ENCODE data around the gene HGFAC.

HGFAC gene

DNA sequence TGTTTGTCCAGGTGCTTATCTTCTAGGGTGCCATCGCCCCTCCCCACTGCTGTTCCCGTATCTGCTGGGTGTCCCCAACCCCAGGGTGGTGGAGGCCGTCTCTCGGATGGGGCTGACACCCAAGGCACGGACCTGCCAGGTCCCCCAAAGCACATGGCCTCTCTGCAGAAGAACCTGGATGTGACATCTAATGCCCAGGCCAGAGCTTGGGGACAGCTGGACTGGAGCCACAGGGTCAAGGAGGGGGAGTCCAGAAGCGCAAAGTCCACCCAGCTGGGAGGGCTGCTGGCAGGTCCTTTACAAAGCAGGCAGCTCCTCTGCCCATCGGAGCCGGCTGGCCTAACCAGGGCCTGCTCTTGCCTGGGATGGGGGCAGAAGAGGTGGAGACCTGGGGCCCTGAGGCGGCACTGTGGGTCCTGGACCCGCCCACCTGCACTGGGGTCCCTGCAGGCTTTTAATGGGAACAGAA, 20.6 kb downstream of the HGFAC start:
- TF ChIP-seq, protein P1, sequence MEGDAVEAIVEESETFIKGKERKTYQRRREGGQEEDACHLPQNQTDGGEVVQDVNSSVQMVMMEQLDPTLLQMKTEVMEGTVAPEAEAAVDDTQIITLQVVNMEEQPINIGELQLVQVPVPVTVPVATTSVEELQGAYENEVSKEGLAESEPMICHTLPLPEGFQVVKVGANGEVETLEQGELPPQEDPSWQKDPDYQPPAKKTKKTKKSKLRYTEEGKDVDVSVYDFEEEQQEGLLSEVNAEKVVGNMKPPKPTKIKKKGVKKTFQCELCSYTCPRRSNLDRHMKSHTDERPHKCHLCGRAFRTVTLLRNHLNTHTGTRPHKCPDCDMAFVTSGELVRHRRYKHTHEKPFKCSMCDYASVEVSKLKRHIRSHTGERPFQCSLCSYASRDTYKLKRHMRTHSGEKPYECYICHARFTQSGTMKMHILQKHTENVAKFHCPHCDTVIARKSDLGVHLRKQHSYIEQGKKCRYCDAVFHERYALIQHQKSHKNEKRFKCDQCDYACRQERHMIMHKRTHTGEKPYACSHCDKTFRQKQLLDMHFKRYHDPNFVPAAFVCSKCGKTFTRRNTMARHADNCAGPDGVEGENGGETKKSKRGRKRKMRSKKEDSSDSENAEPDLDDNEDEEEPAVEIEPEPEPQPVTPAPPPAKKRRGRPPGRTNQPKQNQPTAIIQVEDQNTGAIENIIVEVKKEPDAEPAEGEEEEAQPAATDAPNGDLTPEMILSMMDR (IDR thresholded peaks at IDR 0.05; ENCODE audit: control insufficient read depth, insufficient read depth, low read depth, low read length, missing control alignments) = no peak
- DNase-seq (ENCODE audit: low read depth) = no peak
- no peak overlapping the region for H3K4me3 ChIP-seq (ENCODE audit: control insufficient read depth, low read depth, low read length)

DNA sequence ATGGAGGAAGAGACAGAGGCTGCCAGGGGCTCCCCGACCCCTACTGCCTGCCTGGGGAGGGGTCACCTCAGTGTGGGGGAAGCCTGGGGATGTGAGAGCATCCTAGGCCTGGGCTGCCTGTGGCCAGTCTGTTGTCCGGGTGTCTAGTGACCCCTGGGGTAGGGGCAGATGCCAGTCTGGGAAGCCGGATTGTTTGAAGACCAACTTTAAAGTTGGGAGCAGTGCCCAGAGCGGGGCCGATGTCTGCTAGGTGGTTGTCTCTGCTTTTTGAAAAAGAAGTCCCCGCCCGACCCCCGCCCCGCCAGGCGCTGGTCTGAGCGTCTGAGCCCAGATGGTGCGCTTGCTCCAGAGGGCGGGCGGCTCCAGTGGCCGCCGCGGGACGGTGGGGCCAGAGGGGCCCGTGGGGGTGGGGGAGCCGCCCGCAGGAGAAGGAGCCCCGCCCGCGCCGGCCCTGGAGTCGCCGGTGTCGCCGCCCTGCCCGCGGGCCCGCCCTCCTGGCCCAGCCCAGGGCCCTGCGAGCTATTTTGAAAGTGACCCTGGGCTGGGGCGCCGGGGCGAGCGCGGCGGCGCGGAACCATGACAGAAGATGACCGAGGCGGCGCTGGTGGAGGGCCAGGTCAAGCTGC, 21.1 kb downstream of the HGFAC start, which contains the start of gene DOK7:
Gene DOK7 (plus strand): TSS at position 517 of the 626 bp plus-strand sequence. CDS start 70 bp downstream, at position 587.
- H3K4me3 ChIP-seq (ENCODE audit: control insufficient read depth, low read depth, low read length) = peak within 1 kb of the TSS; percentile 28
- TF ChIP-seq, protein P1 (IDR thresholded peaks at IDR 0.05; ENCODE audit: control insufficient read depth, insufficient read depth, low read depth, low read length, missing control alignments) = no peak
- DNase-seq (ENCODE audit: low read depth) = no peak

- TF ChIP-seq, protein P1 (IDR thresholded peaks at IDR 0.05; ENCODE audit: control insufficient read depth, insufficient read depth, low read depth, low read length, missing control alignments) = no peak
- no peak overlapping the region for H3K4me3 ChIP-seq (ENCODE audit: control insufficient read depth, low read depth, low read length)
- DNase-seq (ENCODE audit: low read depth) = no peak
These were observed 22.0 kb downstream of the HGFAC start for GRCh38 chr4:3463556-3464348.

- DNase-seq (ENCODE audit: low read depth) = no peak
- H3K4me3 ChIP-seq (ENCODE audit: control insufficient read depth, low read depth, low read length) = no peak overlapping the region
- TF ChIP-seq, protein P1 (IDR thresholded peaks at IDR 0.05; ENCODE audit: control insufficient read depth, insufficient read depth, low read depth, low read length, missing control alignments) = no peak
These were observed 22.7 kb downstream of the HGFAC start for GRCh38 chr4:3464349-3464905.

- TF ChIP-seq, protein P1 (IDR thresholded peaks at IDR 0.05; ENCODE audit: control insufficient read depth, insufficient read depth, low read depth, low read length, missing control alignments) = no peak
- no peak overlapping the region for H3K4me3 ChIP-seq (ENCODE audit: control insufficient read depth, low read depth, low read length)
- DNase-seq (ENCODE audit: low read depth) = no peak
These were observed 23.3 kb downstream of the HGFAC start for GRCh38 chr4:3464911-3465697.
